ENCODE data around the gene L3HYPDH.
"Not testable (repeated sequence)": the region's sequence is repeated elsewhere in the genome, so short reads cannot be mapped to it uniquely, and the experiment has no call there.

The L3HYPDH gene

DNA sequence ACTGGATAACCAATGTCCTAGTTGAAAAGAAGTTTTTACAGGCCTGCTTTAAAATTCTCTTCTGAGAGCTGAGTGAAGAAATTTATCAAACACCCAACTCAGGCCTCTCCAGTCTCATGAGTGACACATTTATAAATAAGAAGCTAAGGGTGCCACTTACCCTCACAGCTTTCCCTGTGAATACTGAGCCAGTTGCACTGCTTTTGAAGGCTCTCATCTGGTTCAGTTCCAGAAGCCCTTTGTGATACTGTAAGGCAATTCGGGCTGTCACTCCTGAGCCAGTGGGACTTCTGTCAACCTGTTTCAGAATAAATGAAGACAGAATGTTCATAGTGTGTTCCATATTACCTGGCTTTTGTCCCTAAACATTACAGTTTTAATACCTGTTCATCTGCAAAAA is 8.5 kb downstream of the L3HYPDH start:
- DNase-seq, result no peak

DNA sequence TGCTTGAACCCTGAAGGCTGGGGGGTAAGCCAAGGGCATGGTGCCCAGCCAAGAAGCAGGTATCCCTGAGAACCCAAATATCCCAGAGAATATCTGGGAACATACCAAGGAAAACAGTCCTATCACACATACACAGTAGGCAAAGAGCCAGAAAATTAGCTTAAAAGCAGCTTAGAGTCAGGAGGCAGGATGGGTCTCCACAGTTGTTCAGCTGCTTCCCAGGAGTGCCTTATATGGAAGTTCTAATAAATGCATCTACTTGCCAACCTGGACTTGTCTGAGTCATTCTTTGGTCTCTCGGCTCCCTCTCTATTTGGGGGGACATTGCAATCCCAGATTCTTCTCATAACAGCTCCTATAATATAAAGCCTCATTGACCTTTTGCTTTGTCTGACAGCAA is 10.0 kb downstream of the L3HYPDH start:
- no peak for DNase-seq

DNA sequence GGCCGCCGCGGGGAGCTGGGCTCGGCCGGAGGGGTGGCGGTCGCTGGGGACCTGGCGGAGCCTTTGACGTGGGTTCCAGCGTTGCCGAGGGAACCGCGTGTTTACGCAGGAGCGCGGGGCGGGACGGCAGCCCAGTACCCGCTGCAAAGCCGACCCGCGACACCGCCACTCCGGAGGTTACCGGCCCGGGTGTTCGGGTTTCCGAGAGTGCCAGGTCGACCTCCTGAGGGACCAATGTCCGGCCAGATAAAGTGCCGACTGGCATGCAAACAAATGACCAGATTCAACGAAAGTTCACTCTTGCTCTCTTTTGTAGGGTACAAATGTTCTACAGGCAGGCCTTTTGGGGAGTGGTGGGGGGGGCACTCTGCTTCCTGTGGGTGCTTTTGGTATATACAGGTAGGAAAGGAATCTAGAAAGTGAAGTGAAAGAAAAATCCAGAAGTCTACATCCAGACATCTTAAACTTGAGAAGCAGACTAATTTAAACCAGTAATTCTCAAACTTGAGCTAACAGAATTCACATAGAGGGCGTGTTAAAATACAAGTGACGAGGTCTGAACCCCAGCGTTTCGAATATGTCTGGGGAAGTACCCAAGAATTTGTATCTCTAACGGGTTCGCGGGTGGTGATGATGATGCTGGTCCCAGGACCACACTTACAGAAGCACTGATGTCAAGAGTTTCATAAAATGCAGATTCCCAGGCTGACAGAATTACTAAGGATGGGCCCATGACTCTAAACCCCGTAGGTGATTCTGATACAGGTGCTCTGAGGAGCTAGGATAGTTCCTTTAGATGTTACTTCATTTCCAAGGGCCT is 18.7 kb downstream of the L3HYPDH start, which contains the start of gene GPR135:
GPR135 (minus strand) TSS at position 65 of the 820 bp plus-strand sequence. CDS start 154 bp downstream, outside the sequence.
- peak; percentile 49 for DNase-seq

DNA sequence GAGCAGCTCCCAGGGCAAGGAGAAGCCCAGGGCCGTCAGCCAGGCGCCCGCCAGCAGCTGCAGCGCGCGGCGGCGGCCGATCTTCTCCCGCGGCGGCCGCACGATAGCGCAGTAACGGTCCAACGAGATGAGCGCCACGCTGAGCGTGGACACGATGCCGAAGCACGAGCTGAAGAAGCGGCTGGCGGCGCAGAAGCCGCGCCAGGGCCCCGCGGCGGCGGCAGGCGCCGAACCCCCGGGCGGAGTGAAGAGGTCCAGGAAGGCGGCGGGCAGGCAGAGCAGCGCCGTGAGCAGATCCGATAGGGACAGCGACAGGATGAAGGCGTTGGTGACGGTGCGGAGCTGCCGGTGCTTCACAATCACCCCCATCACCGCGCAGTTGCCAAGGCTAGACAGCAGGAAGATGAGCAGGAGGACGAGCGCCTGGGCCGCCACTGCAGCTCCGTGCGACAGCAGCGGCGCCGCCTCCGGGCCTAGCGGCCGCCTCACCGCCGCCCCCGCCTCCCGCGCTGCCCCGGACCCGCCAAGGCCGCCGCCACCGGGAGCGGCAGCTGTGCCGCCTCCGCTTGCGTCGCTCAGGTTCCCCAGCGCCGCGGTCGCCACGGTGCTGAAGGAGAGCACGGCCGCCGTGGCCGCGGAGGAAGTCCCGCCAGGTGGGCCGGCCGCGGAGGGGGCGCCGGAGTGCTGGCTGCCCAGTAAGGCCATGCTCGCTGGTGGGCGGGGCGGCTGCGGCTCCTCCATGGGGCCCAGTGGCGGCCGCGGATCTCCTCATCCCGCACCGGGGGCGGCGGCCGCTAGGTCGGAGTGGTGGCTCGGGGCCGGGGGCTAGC is 19.5 kb downstream of the L3HYPDH start:
- DNase-seq, result peak; percentile 66

DNA sequence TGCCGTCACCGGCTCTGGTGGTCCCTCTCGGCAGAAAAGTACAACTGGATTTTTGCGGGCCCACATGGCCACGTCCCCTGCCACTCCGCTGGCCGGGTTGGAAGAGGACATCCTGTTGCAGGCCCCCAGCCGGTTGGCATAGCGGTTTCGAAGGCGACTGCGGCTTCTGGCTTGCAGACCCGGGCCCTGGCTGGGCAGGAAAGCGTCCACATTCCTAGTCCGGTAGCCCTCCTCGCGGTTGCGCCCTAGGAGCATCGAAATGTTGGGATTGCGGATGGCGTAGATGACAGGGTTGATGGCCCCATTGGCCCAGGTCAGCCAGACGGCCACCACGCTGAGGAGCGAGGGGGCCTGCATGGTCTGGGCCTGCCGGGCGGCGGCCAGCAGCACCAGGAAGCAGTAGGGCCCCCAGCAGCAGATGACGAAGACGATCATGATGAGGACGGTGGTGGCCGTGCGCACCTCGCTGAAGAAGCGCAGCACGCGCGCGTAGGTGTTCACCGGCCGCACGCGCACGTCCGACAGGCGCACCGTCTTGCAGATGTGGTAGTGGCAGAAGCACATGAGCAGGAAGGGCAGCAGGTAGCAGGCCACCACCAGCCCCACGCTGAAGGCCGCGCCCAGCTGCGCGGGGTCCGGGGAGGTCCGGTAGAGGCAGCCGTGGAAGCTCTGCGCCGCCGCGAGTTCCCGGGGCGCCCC is 20.3 kb downstream of the L3HYPDH start:
- no peak for DNase-seq

DNA sequence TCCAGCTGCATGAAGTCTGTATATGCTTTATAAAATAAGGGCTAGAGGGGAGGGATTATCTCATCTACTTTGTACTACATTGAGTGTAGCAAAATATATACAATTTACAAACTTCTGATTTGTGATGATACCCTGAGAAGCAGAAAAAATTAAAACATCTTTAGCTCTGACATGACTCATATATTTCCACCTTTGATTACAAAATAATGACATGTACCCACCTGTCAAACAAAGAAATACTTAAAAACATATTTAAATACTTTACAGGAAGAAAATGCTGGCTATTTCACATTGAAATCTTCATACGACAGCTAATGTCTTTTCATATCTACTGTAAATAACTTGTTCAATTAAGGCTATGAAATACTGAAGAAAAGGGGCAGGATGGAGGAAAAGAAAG is 22.3 kb downstream of the L3HYPDH start:
- DNase-seq, result no peak

DNA sequence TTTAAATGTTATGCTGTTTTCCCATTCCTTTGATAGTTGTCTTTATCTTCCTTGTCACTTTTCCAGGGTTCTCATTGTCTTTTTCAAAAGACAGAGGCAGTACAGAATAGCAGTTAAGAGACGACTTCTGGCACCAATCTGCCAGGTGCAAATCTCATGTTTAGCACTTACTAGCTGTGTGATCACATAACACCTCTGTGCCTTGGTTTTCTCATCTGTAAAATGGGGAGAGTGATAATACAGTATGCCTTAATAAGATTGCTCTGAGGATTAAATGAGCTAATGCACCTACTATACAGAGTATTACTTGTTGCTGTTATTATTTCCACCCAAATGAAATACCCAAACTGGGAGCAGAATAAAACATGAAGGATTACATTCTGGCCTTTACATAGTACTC is 23.8 kb downstream of the L3HYPDH start:
- no peak for DNase-seq

DNA sequence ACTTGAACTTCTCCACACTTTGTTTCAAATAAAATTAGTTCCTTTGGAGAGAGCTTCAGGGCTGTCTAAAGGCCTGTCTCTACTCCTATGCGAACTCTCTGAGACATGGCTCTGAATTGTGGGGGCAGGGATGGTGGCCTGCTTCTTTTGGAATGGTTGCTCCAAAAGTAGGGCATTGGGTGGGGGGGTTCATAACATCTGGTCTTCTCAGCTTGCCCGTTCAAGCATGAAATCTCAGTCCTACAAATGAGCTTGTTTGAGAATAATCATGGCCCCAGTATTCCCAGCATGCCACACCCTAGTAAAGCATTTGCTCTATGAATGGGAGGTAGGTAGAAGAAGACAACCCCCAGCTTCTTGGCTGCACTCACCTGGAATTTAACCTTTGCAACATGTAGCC is 25.7 kb downstream of the L3HYPDH start:
- no peak for DNase-seq

DNA sequence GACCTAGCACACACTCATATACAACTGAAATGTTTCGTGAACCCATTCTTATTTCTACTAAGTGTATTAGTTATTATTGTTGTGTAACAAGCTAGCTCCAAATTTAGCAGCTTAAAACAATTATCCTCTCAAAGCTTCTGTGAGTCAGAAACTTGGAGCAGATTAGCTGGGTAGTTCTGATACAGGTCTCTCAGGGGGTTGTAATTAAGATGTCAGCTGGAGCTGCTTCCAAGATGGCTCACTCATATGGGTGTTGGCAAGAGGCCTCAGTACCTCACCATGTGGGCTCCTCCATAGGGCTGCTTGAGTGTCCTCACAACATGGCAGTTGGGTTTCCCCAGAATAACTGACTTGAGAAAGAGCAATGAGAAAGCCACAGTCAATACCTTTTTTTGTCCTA is 28.8 kb downstream of the L3HYPDH start:
- DNase-seq, result no peak

DNA sequence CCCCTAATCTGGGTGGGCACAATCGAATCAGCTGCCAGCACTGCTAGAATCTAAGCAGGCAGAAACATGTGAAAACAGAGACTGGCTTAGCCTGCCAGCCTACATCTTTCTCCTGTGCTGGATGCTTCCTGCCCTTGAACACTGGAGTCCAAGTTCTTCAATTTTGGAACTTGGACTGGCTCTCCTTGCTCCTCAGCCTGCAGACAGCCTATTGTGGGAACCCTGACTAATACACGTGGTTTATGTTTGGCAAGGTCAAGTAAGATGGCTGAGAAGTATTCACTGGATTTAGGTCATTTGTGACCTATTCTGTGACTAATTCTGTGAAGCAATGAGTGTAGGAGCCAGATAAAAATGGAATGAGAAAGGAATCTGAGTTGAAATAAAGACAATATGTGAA is 30.1 kb downstream of the L3HYPDH start:
- DNase-seq, result no peak

DNA sequence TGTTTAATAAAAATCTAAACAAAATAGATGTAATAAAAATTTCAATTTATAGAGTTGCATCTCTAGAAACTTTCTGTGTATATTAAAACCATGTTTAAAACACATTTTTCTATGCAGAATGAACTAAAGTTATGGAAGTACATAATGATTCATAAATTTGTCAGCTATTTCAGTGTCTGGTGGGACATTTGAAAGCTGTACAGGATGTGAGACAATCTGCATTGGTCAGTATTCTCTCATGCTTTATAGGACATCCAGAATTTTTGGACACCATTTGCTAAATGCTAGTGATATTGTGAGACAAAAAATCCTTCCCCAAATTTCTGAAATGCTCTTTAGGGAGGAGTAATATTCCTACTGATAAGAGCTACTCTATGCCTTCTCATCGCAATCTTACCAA is 32.4 kb downstream of the L3HYPDH start:
- no peak for DNase-seq

DNA sequence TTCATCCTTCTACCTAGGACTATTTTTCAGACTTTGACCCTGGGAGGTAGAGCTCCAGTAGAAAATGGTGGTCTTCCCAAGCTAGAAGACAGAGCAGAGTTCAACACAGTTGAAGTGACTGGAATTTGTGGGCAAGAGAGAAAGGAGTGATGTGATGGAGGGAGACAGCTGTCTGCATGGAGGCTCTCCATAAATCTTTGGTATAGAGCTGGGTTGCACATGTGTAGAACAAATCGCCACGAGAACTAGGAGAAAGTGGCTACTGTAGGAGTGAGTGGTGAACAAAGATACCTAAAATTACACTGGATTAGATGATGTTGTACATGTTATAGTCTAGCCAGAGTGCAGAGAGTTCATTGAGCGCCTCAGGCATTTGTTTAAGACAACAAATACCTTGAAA is 33.5 kb downstream of the L3HYPDH start:
- no peak for DNase-seq

DNA sequence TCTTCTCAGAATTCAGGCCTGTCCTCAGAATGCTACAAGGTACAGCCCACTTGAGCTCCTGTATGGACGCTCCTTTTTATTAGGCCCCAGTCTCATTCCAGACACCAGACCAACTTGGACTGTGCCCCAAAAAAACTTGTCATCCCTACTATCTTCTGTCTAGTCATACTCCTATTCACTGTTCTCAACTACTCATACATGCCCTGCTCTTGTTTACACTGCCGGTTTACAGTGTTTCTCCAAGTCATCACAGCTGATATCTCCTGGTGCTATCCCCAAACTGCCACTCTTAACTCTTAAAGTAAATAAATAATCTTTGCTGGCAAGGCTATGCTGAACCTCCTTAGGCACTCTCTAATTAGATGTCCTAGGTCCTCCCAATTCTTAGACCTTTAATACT is 35.5 kb downstream of the L3HYPDH start:
- not testable (repeated sequence) for DNase-seq

DNA sequence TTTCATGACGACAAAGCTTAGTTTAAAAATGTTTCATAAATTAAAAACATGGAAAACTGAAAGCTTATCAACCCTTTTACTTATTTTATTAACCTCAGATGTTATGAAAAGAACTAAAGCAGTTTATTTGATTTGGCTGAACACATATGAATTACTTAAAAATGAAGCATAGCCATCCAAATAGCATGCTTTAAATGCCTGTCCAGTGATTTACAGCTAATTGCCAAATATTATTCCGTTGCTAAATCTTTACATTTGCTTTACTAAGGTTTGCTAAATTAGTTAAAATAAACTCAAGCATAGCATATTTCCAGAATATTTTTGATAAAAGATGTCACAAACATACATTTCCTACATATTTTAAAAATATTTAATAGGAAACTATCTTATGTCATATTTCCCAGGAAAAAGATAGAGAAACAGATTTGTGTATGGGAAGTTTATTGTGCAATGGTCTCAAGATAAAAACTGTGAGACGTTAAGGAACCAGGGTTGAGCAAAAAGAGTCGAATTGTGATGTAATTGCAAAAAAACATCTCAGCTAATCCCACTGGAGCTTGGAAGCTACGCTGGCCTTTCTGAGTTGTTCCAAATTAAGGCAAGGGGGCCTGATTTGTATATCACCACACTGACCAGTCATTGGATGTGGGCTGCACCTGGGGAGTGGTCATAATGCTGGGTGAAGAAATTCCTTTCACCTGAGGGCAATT is 44.8 kb downstream of the L3HYPDH start:
- DNase-seq, result no peak

DNA sequence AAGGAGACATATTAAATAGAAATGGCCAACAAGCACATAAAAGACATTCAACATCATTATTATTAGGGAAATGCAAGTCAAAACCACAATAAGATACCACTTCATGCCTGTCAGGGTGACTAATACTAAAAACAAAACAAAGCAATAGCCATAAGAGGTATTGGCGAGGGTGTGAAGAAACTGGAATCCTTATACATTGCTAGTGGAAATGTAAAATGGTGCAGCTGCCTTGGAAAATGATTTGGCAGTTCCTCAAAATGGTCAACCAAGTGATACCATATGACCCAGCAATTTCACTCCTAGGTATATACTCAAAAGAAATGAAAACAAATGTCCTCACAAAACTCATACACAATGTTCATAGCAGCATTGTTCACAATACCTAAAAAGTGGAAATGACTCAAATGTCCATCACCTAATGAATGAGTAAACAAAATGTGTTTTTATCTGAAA is 46.0 kb downstream of the L3HYPDH start:
- DNase-seq, result no peak

DNA sequence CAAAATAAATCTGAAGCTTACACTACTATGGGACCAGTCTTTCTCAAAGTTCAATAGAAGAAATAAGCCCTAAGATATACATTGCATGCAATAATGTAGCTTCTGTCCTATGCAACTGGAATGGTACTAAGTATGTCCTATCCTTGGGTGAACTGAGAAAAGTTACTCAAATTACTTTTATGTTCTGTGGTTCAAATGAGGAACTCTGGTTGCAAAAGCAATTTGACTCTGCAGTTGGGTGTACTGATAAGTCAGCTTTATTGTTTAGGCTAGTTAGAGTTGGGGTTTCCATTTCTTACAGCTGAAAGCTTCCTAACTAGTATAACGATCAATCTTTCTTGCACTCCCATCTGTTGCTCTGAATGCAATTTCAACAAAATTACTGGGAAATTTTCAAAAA is 48.2 kb downstream of the L3HYPDH start:
- DNase-seq, result no peak

DNA sequence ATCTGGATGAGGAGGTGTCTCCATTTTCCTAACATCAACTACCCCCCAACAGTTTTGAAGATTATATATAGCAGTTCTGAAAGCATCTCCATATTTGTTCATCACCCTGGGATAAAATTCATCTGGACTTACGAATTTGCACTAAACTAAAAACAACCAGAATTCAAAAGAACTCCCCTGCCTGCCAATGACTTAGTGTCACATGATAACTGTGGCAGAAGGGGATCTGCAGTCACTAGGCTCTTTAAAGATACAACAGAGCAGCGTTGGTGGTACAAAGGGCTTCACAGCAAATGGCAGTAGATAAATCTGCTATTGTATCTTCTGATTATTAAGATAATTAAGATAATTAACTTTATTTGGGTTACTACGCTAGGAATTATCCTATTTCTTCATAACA is 49.1 kb downstream of the L3HYPDH start:
- DNase-seq, result no peak

DNA sequence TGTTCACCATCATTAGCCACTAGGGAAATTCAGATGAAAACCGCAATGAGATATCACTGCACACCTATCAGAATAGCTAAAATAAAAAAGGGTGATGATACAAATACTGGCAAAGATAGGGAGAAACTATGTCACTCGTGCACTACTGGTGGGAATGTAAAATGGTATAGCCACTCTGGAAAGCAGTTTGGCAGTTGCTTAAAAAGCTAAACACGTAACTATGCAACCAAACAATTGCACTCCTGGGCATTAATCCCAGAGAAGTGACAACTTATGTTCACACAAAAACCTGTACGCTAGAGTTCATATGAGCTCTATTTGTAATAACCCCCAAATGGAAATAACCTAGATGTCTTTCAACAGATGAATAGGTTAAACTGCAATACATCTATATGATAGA is 54.4 kb downstream of the L3HYPDH start:
- DNase-seq, result no peak

DNA sequence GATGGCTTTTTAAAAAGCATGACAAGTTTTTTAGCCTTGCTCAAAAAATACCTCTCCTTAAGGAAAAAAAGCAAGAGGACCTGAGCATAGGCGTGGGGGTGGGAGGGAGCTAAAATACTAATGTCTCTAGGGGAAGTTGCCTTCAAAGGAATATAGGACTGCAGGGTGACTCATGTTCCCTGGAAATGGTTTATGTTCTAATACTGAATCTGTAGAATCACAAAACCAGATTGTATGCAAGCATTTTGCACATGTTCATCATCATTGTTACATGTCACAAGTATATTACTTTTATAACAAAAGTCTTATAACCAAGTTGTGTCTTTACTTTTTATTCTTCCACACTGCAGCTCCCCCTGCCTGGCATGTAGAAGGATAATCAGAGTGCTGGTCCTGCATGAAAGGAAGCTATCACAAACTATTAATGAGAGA is 55.6 kb downstream of the L3HYPDH start:
- no peak for DNase-seq

DNA sequence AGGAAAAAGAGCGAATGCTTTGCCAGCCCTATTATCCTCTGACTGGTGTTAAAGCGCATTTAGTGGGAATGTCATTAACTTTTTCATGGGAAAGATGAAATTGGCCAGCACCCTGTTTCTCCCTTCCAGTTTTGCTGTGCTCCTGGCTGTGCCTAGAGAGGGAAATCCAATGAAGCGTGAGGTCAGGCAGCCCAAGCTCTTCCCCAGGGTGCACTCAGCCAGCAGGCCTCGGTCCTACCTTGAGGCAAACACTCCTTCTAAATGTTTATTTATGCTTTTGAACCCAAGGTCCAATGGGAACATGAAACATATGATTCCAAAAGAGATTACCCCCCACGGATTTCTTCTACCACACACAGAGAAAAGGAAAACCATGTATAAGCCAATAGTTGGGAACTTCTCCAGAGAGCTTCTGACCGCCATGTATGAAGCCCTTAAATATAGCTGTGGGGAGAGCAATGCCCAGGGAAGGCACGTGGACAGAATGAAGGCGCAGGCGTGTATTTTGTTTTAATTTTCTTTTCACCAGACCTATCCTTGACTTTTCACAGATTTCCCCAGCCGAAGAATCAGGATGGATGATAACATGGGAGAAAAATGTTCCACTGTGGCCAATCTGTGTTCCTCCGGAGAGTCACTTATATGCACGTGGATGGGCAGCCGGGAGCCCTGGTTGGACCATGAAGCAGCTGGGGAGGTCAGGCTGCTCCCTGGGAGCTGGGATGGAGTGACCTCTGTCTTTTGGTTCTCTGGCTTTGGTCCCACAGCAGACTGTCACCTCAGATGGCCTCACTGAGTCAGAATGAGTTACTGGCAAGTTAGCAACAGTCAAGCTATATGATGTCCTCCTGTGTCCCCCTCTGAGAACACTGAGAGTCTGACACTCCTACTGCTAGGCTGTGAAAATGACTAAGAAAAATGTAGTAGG is 56.3 kb downstream of the L3HYPDH start:
- no peak for DNase-seq

DNA sequence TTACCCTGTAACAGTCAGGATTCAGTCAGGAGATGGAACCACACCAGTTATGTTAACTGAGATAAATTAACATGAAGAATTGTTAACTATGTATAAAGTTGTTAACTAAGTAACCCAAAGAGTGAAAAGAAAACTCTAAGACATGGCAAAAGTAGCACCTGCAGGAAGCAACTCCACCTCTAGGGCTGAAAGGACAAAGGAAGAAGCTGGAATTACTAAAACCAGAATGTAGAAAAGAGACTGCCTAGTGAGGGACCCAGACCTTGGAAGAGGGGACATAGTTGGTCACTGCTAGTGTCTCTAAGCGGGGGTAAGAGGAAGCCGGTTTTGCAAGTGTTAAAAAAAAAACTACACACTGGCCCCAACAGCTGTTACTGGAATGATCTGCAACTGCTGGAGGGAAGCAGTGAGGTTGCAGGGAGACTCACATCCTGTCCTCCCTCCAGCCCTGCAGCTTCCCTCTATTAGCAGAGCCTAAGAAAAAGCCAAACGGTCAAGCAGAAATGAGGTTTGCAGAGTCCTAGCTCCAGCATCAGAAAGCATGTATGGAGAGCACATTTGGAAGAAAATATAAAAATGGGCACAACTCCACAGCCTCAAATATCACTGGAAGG is 58.8 kb downstream of the L3HYPDH start:
- no peak for DNase-seq
